Stomach (tissue), 4 donors: ENCODE results near the gene PAXIP1.
A peak's percentile ranks its signal among the peaks of the same experiment; 100 is the strongest.

Experiments used
- EP300 ChIP-seq: sonication (generic); formaldehyde crosslinking; IDR thresholded peaks from one replicate; pipeline ENCODE4 v1.6.1; 2017; ENCODE audit warnings: antibody characterized with exemption
- POLR2A ChIP-seq, 4 donors: fragments of 450-650 bp; IDR thresholded peaks; one replicate each; pipeline ENCODE4 v1.6.1; 2016; ENCODE audit warnings: antibody characterized with exemption in 4 of 4, control low read depth in 2 of 4, mild to moderate bottlenecking in 1 of 4, moderate library complexity in 1 of 4
- POLR2AphosphoS5 ChIP-seq, 3 donors: sonication (generic); formaldehyde crosslinking; IDR thresholded peaks; one replicate each; pipeline ENCODE4 v1.6.1; 2016; ENCODE audit warnings: antibody characterized with exemption in 3 of 3
- TF ChIP-seq, protein P1 (sequence below), 7 experiments: fragments of 450-650 bp in 4 of 7; fragments of 200-600 bp in 3 of 7; sonication (generic) in 3 of 7; IDR thresholded peaks; one replicate each; pipeline ENCODE4 v1.5.1; 2016 to 2019; ENCODE audit warnings: antibody characterized with exemption in 7 of 7, control low read depth in 2 of 7, mild to moderate bottlenecking in 1 of 7

DNA sequence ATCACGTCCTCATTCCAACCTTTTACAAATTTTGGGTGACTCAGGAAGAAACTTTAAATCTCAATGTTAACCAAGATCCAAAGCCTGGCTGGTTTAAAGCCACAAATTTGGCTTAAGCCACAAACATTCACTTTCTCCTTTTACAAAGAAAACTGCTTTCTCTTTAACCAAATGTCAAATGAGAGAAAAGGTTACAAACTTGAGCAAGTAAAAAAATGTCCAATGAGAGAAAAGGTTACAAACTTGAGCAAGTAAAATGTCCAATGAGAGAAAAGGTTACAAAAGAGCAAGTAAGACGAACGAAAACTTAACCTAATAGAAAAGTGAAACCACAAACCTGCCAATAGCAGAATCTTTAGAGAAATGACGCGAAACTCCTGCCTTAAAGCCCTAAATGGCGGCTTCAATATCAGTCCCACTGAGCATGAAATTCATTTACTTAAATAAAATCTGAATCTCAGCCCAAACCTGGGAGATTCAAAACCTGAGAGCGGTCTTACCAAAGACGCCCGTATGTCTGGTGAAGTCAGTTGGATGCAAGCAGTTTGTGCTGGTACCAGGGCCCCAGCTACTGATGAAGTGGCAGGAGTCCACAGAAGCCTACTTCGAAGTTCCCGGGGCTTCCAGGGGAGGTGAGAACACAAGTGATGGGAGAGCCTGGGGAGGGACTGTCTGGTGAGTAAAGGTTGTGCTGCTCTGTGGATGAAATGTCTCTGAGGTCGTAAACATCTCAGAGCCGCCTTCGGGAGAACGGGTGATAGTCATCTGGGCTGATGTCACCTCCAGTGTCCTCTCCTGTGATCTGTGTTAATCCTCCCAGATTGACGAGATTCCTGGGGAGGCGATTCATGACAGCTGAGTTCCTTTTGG, 74.6 kb downstream of the PAXIP1 start:
- TF ChIP-seq, protein P1, sequence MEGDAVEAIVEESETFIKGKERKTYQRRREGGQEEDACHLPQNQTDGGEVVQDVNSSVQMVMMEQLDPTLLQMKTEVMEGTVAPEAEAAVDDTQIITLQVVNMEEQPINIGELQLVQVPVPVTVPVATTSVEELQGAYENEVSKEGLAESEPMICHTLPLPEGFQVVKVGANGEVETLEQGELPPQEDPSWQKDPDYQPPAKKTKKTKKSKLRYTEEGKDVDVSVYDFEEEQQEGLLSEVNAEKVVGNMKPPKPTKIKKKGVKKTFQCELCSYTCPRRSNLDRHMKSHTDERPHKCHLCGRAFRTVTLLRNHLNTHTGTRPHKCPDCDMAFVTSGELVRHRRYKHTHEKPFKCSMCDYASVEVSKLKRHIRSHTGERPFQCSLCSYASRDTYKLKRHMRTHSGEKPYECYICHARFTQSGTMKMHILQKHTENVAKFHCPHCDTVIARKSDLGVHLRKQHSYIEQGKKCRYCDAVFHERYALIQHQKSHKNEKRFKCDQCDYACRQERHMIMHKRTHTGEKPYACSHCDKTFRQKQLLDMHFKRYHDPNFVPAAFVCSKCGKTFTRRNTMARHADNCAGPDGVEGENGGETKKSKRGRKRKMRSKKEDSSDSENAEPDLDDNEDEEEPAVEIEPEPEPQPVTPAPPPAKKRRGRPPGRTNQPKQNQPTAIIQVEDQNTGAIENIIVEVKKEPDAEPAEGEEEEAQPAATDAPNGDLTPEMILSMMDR (IDR thresholded peaks at IDR 0.05): no peak
- TF ChIP-seq POLR2AphosphoS5 (IDR thresholded peaks at IDR 0.05): peak in 2 of 3 donors; percentile 15 to 36
- TF ChIP-seq POLR2A (IDR thresholded peaks at IDR 0.05): no peak
- TF ChIP-seq EP300: no peak
